ENCODE measurements around the gene CCDC197. TPM values are rescaled to one million over a fixed set of nuclear protein-coding genes. Genes with fewer than 3 reads are reported as not detected.

Gene CCDC197
- total RNA-seq, 4 donors from 2014 or later, result not detected

GRCh38 chr14:94011795-94012194 lies 14.7 kb downstream of the CCDC197 start:
- no peak for TF ChIP-seq CTCF (IDR thresholded peaks at IDR 0.05; ENCODE audit: low read depth)

GRCh38 chr14:94014382-94014781 lies 17.3 kb downstream of the CCDC197 start:
- no peak for TF ChIP-seq CTCF (IDR thresholded peaks at IDR 0.05; ENCODE audit: low read depth)

GRCh38 chr14:94015223-94015622 lies 18.1 kb downstream of the CCDC197 start:
- TF ChIP-seq CTCF (IDR thresholded peaks at IDR 0.05; ENCODE audit: low read depth), result no peak

GRCh38 chr14:94016446-94016976 lies 19.4 kb downstream of the CCDC197 start:
- no peak for TF ChIP-seq CTCF (IDR thresholded peaks at IDR 0.05; ENCODE audit: low read depth)

GRCh38 chr14:94018308-94018707 lies 21.2 kb downstream of the CCDC197 start:
- TF ChIP-seq CTCF (IDR thresholded peaks at IDR 0.05; ENCODE audit: low read depth), result no peak

- TF ChIP-seq CTCF (IDR thresholded peaks at IDR 0.05; ENCODE audit: low read depth), result no peak
Observed at GRCh38 chr14:94019329-94019728, 22.2 kb downstream of the CCDC197 start.

- no peak for TF ChIP-seq CTCF (IDR thresholded peaks at IDR 0.05; ENCODE audit: low read depth)
Observed at GRCh38 chr14:94020267-94020666, 23.2 kb downstream of the CCDC197 start.
